Tracheal epithelial cell (primary cell): Measurements from ENCODE around the gene IRX6. TPM values are rescaled to one million over a fixed set of nuclear protein-coding genes. Genes with fewer than 3 reads are reported as not detected.

Experiments
- total RNA-seq: library from RNA; depleted of rRNA; stranded (reverse); fragments of >200 nt; gene quantifications from 2 replicates; pipeline ENCODE4 v1.2.1, GENCODE V29; 2014

IRX6 gene
- total RNA-seq, result not detected in 2 replicates

GRCh38 chr16:55323637-55324271, at the start of gene IRX6:
TSS of gene IRX6 (plus strand) at chr16:55324203. CDS start at chr16:55325092, 889 bp downstream.

Other genes starting within 250 kb of the IRX6 start
- 1.7 and 9.9 TPM in 2 replicates for gene MMP2, start 155.0 kb downstream of the IRX6 start, total RNA-seq
- gene LPCAT2, start 184.9 kb downstream of the IRX6 start, total RNA-seq, result 9.4 and 18.5 TPM in 2 replicates
- gene CAPNS2, start 242.5 kb downstream of the IRX6 start, total RNA-seq, result 33.7 and 67.4 TPM in 2 replicates